GM21737 (cell line): ENCODE data around the gene CYP2D6.

Experiments used
- ATAC-seq: cut with Tn5 transposase; IDR thresholded peaks from one replicate; pipeline ENCODE4 v1.9.1; 2021; ENCODE audit warnings: mild to moderate bottlenecking, moderate library complexity; ENCODE audit not compliant: unreplicated experiment

The CYP2D6 gene

GRCh38 chr22:42090596-42091454 lies 39.8 kb downstream of the CYP2D6 start, which contains the start of gene NDUFA6:
Gene NDUFA6, minus strand, starts transcription at chr22:42090772. Its CDS starts 28 bp downstream, at chr22:42090744.
- ATAC-seq, result peak; percentile 89

- ATAC-seq, result no peak
These were observed 44.6 kb downstream of the CYP2D6 start for GRCh38 chr22:42086051-42086450.

GRCh38 chr22:42084874-42085273 lies 45.7 kb downstream of the CYP2D6 start:
- ATAC-seq, result no peak

- ATAC-seq, result no peak
These were observed 47.5 kb downstream of the CYP2D6 start for GRCh38 chr22:42083119-42083518.

GRCh38 chr22:42080287-42080686 lies 50.3 kb downstream of the CYP2D6 start:
- no peak for ATAC-seq

- ATAC-seq, result peak; percentile 79
These were observed 51.0 kb downstream of the CYP2D6 start, which contains the start of gene SMDT1 for GRCh38 chr22:42079319-42080251. Gene SMDT1, plus strand, starts transcription at chr22:42079700. Its CDS starts 69 bp downstream, at chr22:42079769.

GRCh38 chr22:42078469-42079318 lies 51.9 kb downstream of the CYP2D6 start:
- peak; percentile 1 for ATAC-seq

GRCh38 chr22:42077486-42078125 lies 53.0 kb downstream of the CYP2D6 start:
- no peak for ATAC-seq

GRCh38 chr22:42076764-42077485 lies 53.7 kb downstream of the CYP2D6 start:
- ATAC-seq, result no peak
